DMS153 (cell line): Measurements from ENCODE around the gene CHRM4.

ENCODE experiments used
- DNase-seq: peaks from one replicate; lab custom pipeline; 2025; lab: John Stamatoyannopoulos, UW

Gene CHRM4

GRCh38 chr11:46402957-46403902, 11.7 kb upstream of the CHRM4 start:
- no peak for DNase-seq

- no peak for DNase-seq
Observed at GRCh38 chr11:46397526-46397925, 6.0 kb upstream of the CHRM4 start.

GRCh38 chr11:46393759-46394158, 2.2 kb upstream of the CHRM4 start:
- no peak for DNase-seq

- DNase-seq = no peak
Observed at GRCh38 chr11:46393231-46393616, 1.6 kb upstream of the CHRM4 start.

- DNase-seq = peak; percentile 64
Observed at GRCh38 chr11:46392421-46393230, 1.1 kb upstream of the CHRM4 start.

GRCh38 chr11:46391186-46391577, 394 bp downstream of the CHRM4 start:
- no peak for DNase-seq

GRCh38 chr11:46390331-46391171, 1.0 kb downstream of the CHRM4 start:
- DNase-seq = no peak

- peak; percentile 58 for DNase-seq
Observed at GRCh38 chr11:46389450-46390330, 1.9 kb downstream of the CHRM4 start.

- DNase-seq = no peak
Observed at GRCh38 chr11:46388619-46389449, 2.7 kb downstream of the CHRM4 start.

GRCh38 chr11:46387919-46388618, 3.5 kb downstream of the CHRM4 start:
- no peak for DNase-seq

- DNase-seq = no peak
Observed at GRCh38 chr11:46387456-46387855, 4.1 kb downstream of the CHRM4 start.

- no peak for DNase-seq
Observed at GRCh38 chr11:46386674-46387073, 4.9 kb downstream of the CHRM4 start.

- no peak for DNase-seq
Observed at GRCh38 chr11:46386005-46386578, 5.5 kb downstream of the CHRM4 start.

GRCh38 chr11:46385169-46386004, 6.2 kb downstream of the CHRM4 start:
- DNase-seq = no peak

GRCh38 chr11:46383974-46384701, 7.4 kb downstream of the CHRM4 start:
- DNase-seq = no peak

- no peak for DNase-seq
Observed at GRCh38 chr11:46383404-46383758, 8.2 kb downstream of the CHRM4 start.

- peak; percentile 34 for DNase-seq
Observed at GRCh38 chr11:46382646-46383403, 8.8 kb downstream of the CHRM4 start.
